Measurements from ENCODE around the gene ROR2.

ROR2 gene

GRCh38 chr9:91885746-91886413 lies 64.1 kb downstream of the ROR2 start:
- H3K79me2 ChIP-seq (ENCODE audit: insufficient read depth, low read length) = no peaks in the 10 kb centered on the region
- no peak overlapping the region for H3K27ac ChIP-seq (ENCODE audit: low read depth, low read length)
- H3F3A ChIP-seq (ENCODE audit: insufficient read depth) = no peaks in the 10 kb centered on the region
- no peak overlapping the region for H3K9ac ChIP-seq (ENCODE audit: low read length)
- H3K27me3 ChIP-seq (ENCODE audit: low read length) = no peaks in the 10 kb centered on the region
- no peak overlapping the region for H3K4me2 ChIP-seq (ENCODE audit: low read depth, low read length, poor library complexity, severe bottlenecking)
- no peaks in the 10 kb centered on the region for H4K20me1 ChIP-seq (ENCODE audit: low read depth, low read length)
- no peak overlapping the region for H3K4me3 ChIP-seq (ENCODE audit: insufficient read depth, low read length, poor library complexity, severe bottlenecking)
- TF ChIP-seq, protein P1, sequence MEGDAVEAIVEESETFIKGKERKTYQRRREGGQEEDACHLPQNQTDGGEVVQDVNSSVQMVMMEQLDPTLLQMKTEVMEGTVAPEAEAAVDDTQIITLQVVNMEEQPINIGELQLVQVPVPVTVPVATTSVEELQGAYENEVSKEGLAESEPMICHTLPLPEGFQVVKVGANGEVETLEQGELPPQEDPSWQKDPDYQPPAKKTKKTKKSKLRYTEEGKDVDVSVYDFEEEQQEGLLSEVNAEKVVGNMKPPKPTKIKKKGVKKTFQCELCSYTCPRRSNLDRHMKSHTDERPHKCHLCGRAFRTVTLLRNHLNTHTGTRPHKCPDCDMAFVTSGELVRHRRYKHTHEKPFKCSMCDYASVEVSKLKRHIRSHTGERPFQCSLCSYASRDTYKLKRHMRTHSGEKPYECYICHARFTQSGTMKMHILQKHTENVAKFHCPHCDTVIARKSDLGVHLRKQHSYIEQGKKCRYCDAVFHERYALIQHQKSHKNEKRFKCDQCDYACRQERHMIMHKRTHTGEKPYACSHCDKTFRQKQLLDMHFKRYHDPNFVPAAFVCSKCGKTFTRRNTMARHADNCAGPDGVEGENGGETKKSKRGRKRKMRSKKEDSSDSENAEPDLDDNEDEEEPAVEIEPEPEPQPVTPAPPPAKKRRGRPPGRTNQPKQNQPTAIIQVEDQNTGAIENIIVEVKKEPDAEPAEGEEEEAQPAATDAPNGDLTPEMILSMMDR (IDR thresholded peaks at IDR 0.05; ENCODE audit: insufficient read depth, low read length, poor library complexity, severe bottlenecking) = no peak
- TF ChIP-seq EZH2phosphoT487 (conservative IDR thresholded peaks at IDR 0.05; ENCODE audit: low read length) = no peak
- H3K9me3 ChIP-seq (ENCODE audit: insufficient read depth, low read length) = no peaks in the 10 kb centered on the region
- no peaks in the 10 kb centered on the region for H3K9me2 ChIP-seq (replicated peaks; ENCODE audit: insufficient read depth, low read length)
- no peak overlapping the region for H2AFZ ChIP-seq (ENCODE audit: low read depth, low read length, severe bottlenecking)
- no peaks in the 10 kb centered on the region for H3K36me3 ChIP-seq (ENCODE audit: low read length)

DNA sequence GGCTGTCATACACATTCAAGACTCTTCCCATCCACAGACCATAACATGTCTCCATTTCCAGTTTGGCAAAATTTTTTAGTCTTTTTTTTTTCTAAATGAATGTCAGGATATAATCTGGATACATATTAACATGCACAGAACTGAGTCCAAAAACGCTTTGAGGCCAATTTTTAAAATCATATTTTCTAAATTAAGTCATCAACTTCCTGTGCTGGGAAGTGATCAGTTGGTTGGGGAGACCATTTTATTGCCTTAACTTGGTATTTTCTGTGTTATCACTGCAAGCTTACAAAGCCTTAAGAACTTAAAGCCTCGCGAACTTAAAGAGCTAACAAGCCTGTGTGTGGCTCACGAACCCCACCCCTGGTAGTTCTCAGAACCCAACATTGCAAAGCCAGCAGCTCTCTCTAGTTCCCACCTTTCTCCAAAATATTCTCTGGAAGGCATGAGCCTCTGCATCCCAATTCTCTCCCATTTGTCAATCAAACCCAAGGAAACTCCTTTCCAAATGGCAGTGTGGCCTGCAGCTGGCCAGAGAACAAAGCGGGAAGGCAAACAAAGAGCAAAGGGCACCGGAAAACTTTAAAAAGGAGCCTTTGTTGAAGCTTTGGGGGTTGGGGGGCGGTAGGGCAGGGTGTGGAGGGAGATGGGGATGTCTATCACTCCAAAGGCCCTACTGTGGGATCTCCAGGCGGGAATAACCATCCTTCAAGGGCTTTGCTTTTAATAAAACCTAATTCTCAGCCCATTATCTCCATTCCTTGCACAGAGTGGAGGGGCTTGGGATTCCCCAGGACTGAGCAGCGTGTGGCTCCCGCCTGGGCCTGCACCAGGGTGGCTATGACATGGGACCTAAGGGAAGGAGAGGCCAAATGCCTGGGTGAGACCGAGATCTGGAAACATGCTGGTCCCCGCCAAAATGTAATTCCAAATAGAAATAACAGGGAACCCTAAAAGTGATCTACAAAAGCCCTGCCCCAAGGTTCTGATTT lies 65.0 kb downstream of the ROR2 start:
- Histone ChIP-seq H3K4me2 (ENCODE audit: low read depth, low read length, poor library complexity, severe bottlenecking) (no peak overlapping the region), H3K9ac (ENCODE audit: low read length) (no peak overlapping the region), H3K27me3 (ENCODE audit: low read length) (no peaks in the 10 kb centered on the region), H3K9me3 (ENCODE audit: insufficient read depth, low read length) (no peaks in the 10 kb centered on the region), H2AFZ (ENCODE audit: low read depth, low read length, severe bottlenecking) (no peak overlapping the region), H4K20me1 (ENCODE audit: low read depth, low read length) (no peaks in the 10 kb centered on the region), H3K9me2 (replicated peaks; ENCODE audit: insufficient read depth, low read length) (no peaks in the 10 kb centered on the region), H3K27ac (ENCODE audit: low read depth, low read length) (no peak overlapping the region), H3K4me3 (ENCODE audit: insufficient read depth, low read length, poor library complexity, severe bottlenecking) (no peak overlapping the region), H3K36me3 (ENCODE audit: low read length) (no peaks in the 10 kb centered on the region), H3K79me2 (ENCODE audit: insufficient read depth, low read length) (no peaks in the 10 kb centered on the region), H3F3A (ENCODE audit: insufficient read depth) (no peaks in the 10 kb centered on the region)
- TF ChIP-seq, protein P1 (IDR thresholded peaks at IDR 0.05; ENCODE audit: insufficient read depth, low read length, poor library complexity, severe bottlenecking) = no peak
- no peak for TF ChIP-seq EZH2phosphoT487 (conservative IDR thresholded peaks at IDR 0.05; ENCODE audit: low read length)

DNA sequence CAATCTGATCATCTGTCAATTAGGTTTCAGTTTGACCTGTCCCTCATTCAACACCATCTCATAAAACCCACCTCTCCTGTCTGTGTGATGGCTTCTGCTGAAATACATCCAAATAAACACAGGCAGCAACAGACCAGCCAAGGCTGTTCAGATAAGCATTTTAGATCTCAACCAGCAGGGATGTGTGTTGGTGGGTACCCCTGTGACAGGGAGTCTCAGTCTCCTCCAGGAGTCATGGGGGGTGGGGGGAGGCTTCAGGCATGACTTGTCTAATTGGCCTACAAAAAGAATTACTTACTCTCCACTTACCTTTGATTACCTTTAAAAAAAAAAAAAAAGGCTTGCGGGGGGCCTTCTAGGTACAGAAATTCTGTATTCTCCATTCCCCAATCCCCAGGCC lies 65.9 kb downstream of the ROR2 start:
- Histone ChIP-seq H3K4me3 (ENCODE audit: insufficient read depth, low read length, poor library complexity, severe bottlenecking) (no peak overlapping the region), H3K9me3 (ENCODE audit: insufficient read depth, low read length) (no peaks in the 10 kb centered on the region), H2AFZ (ENCODE audit: low read depth, low read length, severe bottlenecking) (no peak overlapping the region), H3K27me3 (ENCODE audit: low read length) (no peaks in the 10 kb centered on the region), H3K9me2 (replicated peaks; ENCODE audit: insufficient read depth, low read length) (no peaks in the 10 kb centered on the region), H3K79me2 (ENCODE audit: insufficient read depth, low read length) (no peaks in the 10 kb centered on the region), H3K27ac (ENCODE audit: low read depth, low read length) (no peak overlapping the region), H3K4me2 (ENCODE audit: low read depth, low read length, poor library complexity, severe bottlenecking) (no peak overlapping the region), H4K20me1 (ENCODE audit: low read depth, low read length) (no peaks in the 10 kb centered on the region), H3F3A (ENCODE audit: insufficient read depth) (no peaks in the 10 kb centered on the region), H3K36me3 (ENCODE audit: low read length) (no peaks in the 10 kb centered on the region), H3K9ac (ENCODE audit: low read length) (no peak overlapping the region)
- TF ChIP-seq EZH2phosphoT487 (conservative IDR thresholded peaks at IDR 0.05; ENCODE audit: low read length) = no peak
- TF ChIP-seq, protein P1 (IDR thresholded peaks at IDR 0.05; ENCODE audit: insufficient read depth, low read length, poor library complexity, severe bottlenecking) = no peak
